ENCODE results near the gene LGMN. TPM values are rescaled to one million over a fixed set of nuclear protein-coding genes. Genes with fewer than 3 reads are reported as not detected.

LGMN gene
- total RNA-seq, 4 donors from 2014 or later, result 64.2 to 110 (median 71.5) TPM

GRCh38 chr14:92737206-92737605 is 11.2 kb downstream of the LGMN start:
- Histone ChIP-seq H3K4me3 (no peak overlapping the region), H3K9me3 (no peaks in the 10 kb centered on the region), H3K27ac (replicated peaks in 1 of 4) (no peak overlapping the region), H3K27me3 (no peaks in the 10 kb centered on the region), H3K36me3 (peaks cover 5 to 29% (median 24%) of the 10 kb centered on the region in 4 donors), H3K4me1 (no peaks in the 10 kb centered on the region)
- WGBS, result 75% methylated on average over 4 of the region's 4 CpGs
- TF ChIP-seq CTCF (IDR thresholded peaks at IDR 0.05) (no peak), EP300 (IDR thresholded peaks at IDR 0.05) (no peak), POLR2AphosphoS5 (IDR thresholded peaks at IDR 0.05) (no peak), POLR2A (IDR thresholded peaks at IDR 0.05; ENCODE audit: low read depth) (no peak)
- no peak for DNase-seq (ENCODE audit: extremely low spot score)
- intact Hi-C loops (cut with DNase I), result no loop called here

- intact Hi-C loops (cut with DNase I), result no loop called here
- DNase-seq (ENCODE audit: extremely low spot score), result no peak
- TF ChIP-seq POLR2A (IDR thresholded peaks at IDR 0.05; ENCODE audit: low read depth) (no peak), CTCF (IDR thresholded peaks at IDR 0.05) (no peak), EP300 (IDR thresholded peaks at IDR 0.05) (no peak), POLR2AphosphoS5 (IDR thresholded peaks at IDR 0.05) (no peak)
These were observed 13.1 kb downstream of the LGMN start for GRCh38 chr14:92735344-92735743.

GRCh38 chr14:92734618-92735017 is 13.8 kb downstream of the LGMN start:
- Histone ChIP-seq H3K9me3 (no peaks in the 10 kb centered on the region), H3K27me3 (no peaks in the 10 kb centered on the region), H3K4me1 (no peaks in the 10 kb centered on the region), H3K27ac (replicated peaks in 1 of 4) (no peak overlapping the region), H3K36me3 (peaks cover 12 to 31% (median 18%) of the 10 kb centered on the region in 4 donors), H3K4me3 (no peak overlapping the region)
- WGBS, result 94% methylated on average over 7 of the region's 7 CpGs
- intact Hi-C loops (cut with DNase I), result no loop called here
- no peak for TF ChIP-seq EP300 (IDR thresholded peaks at IDR 0.05)
- TF ChIP-seq CTCF (IDR thresholded peaks at IDR 0.05), result no peak
- TF ChIP-seq POLR2A (IDR thresholded peaks at IDR 0.05; ENCODE audit: low read depth), result no peak
- TF ChIP-seq POLR2AphosphoS5 (IDR thresholded peaks at IDR 0.05), result no peak
- DNase-seq (ENCODE audit: extremely low spot score), result no peak

More at GRCh38 chr14:92735344-92735743, 13.1 kb downstream of the LGMN start:
- H3K4me1 ChIP-seq, result no peaks in the 10 kb centered on the region
- no peaks in the 10 kb centered on the region for H3K27me3 ChIP-seq
- H3K27ac ChIP-seq (replicated peaks in 1 of 4), result no peak overlapping the region
- H3K4me3 ChIP-seq, result no peak overlapping the region
- H3K9me3 ChIP-seq, result no peaks in the 10 kb centered on the region
- WGBS, result 93% methylated on average over 6 of the region's 6 CpGs
- peaks cover 14 to 30% (median 22%) of the 10 kb centered on the region in 4 donors for H3K36me3 ChIP-seq

GRCh38 chr14:92733007-92733406 is 15.4 kb downstream of the LGMN start:
- 88% methylated on average over 4 of the region's 4 CpGs for WGBS

More at GRCh38 chr14:92733007-92733406, 15.4 kb downstream of the LGMN start:
- H3K27me3 ChIP-seq, result no peaks in the 10 kb centered on the region
- peaks cover 0 to 7% (median 0%) of the 10 kb centered on the region in 4 donors for H3K4me1 ChIP-seq
- TF ChIP-seq POLR2AphosphoS5 (IDR thresholded peaks at IDR 0.05) (no peak), EP300 (IDR thresholded peaks at IDR 0.05) (no peak), POLR2A (IDR thresholded peaks at IDR 0.05; ENCODE audit: low read depth) (no peak), CTCF (IDR thresholded peaks at IDR 0.05) (no peak)
- no peak overlapping the region for H3K27ac ChIP-seq (replicated peaks in 1 of 4)
- DNase-seq (ENCODE audit: extremely low spot score), result no peak
- H3K36me3 ChIP-seq, result peaks cover 12 to 37% (median 18%) of the 10 kb centered on the region in 4 donors
- intact Hi-C loops (cut with DNase I), result no loop called here
- no peaks in the 10 kb centered on the region for H3K9me3 ChIP-seq
- no peak overlapping the region for H3K4me3 ChIP-seq

All from esophagus muscularis mucosa (tissue), 4 donors.